IMR-90 (cell line): ENCODE results near the gene RBM28. TPM values are rescaled to one million over a fixed set of nuclear protein-coding genes. Genes with fewer than 3 reads are reported as not detected.

Experiments used
- ATAC-seq: fragments of 200-7000 bp; cut with Tn5 transposase; 2 replicates; pipeline ENCODE4 v1.9.1; 2020; ENCODE audit warnings: low read depth, mild to moderate bottlenecking, moderate library complexity
- BruUV-seq: library from RNA; stranded (reverse); fragments of 400-500 nt; replicated peaks from 2 replicates; lab custom pipeline; 2021; lab: Mats Ljungman, UMichigan
- CTCF ChIA-PET: fragments of 300-600 bp; formaldehyde crosslinking; extraction: SDS; loops from one replicate; lab custom pipeline; 2021; ENCODE audit warnings: antibody characterized with exemption; lab: Yijun Ruan, JAX
- POLR2A ChIA-PET: fragments of 300-600 bp; sonication (Branson Sonifier 250); formaldehyde crosslinking; loops from one replicate; lab custom pipeline; 2022; ENCODE audit warnings: antibody characterized with exemption; ENCODE audit not compliant: unreplicated experiment; lab: Charles Lee
- DNase-seq: peaks from one replicate; pipeline ENCODE4 v3.0.0; 2013
- H2AFZ ChIP-seq: replicated peaks from 2 replicates; pipeline ENCODE3; 2013; ENCODE audit warnings: low read length, mild to moderate bottlenecking; ENCODE audit not compliant: poor library complexity
- H2AK5ac ChIP-seq: 2 replicates; pipeline ENCODE4 v1.6.1; 2013; ENCODE audit warnings: low read depth, low read length, inconsistent platforms
- H2AK9ac ChIP-seq: replicated peaks from 2 replicates; pipeline ENCODE3; 2013; ENCODE audit warnings: mild to moderate bottlenecking, low read depth, low read length, moderate library complexity; ENCODE audit not compliant: poor library complexity
- H2BK120ac ChIP-seq: 2 replicates; pipeline ENCODE4 v1.6.1; 2013; ENCODE audit warnings: low read depth, low read length, inconsistent platforms
- H2BK15ac ChIP-seq: 3 replicates; pipeline ENCODE4 v1.6.1; 2013; ENCODE audit warnings: low read depth, low read length, inconsistent platforms
- H2BK20ac ChIP-seq: 2 replicates; pipeline ENCODE4 v1.6.1; 2013; ENCODE audit warnings: low read depth, mild to moderate bottlenecking, inconsistent platforms, low read length, moderate library complexity
- H2BK5ac ChIP-seq: 2 replicates; pipeline ENCODE4 v1.6.1; 2013; ENCODE audit warnings: mild to moderate bottlenecking, low read depth, low read length, inconsistent platforms; ENCODE audit not compliant: poor library complexity, severe bottlenecking
- H3K14ac ChIP-seq: replicated peaks from 2 replicates; pipeline ENCODE4 v1.6.1; 2013; ENCODE audit warnings: low read depth, low read length, inconsistent platforms
- H3K18ac ChIP-seq: 2 replicates; pipeline ENCODE4 v1.6.1; 2013; ENCODE audit warnings: low read depth, low read length, control low read depth
- H3K23ac ChIP-seq: 2 replicates; pipeline ENCODE4 v1.6.1; 2013; ENCODE audit warnings: low read depth, low read length, inconsistent platforms
- H3K27ac ChIP-seq: 2 replicates; pipeline ENCODE4 v1.5.1; 2013; ENCODE audit warnings: mild to moderate bottlenecking, control low read depth, low read length; ENCODE audit not compliant: insufficient read depth
- H3K27me3 ChIP-seq: 2 replicates; pipeline ENCODE4 v1.6.1; 2013; ENCODE audit warnings: low read length; ENCODE audit not compliant: control insufficient read depth, insufficient read depth
- H3K36me3 ChIP-seq: 2 replicates; pipeline ENCODE4 v1.6.1; 2013; ENCODE audit warnings: low read length, mixed read lengths; ENCODE audit not compliant: control insufficient read depth, insufficient read depth
- H3K4ac ChIP-seq: 2 replicates; pipeline ENCODE4 v1.6.1; 2013; ENCODE audit warnings: low read depth, low read length, inconsistent platforms
- H3K4me1 ChIP-seq: 2 replicates; pipeline ENCODE4 v1.6.1; 2013; ENCODE audit warnings: low read length, mixed read lengths; ENCODE audit not compliant: control insufficient read depth, insufficient read depth
- H3K4me2 ChIP-seq: 2 replicates; pipeline ENCODE4 v1.6.1; 2013; ENCODE audit warnings: low read depth, mild to moderate bottlenecking, control low read depth, low read length, moderate library complexity
- H3K4me3 ChIP-seq: 2 replicates; pipeline ENCODE4 v1.5.1; 2013; ENCODE audit warnings: low read depth, mild to moderate bottlenecking, control low read depth, low read length, moderate library complexity; ENCODE audit not compliant: insufficient read depth
- H3K56ac ChIP-seq: 2 replicates; pipeline ENCODE4 v1.6.1; 2013; ENCODE audit warnings: low read length, inconsistent platforms; ENCODE audit not compliant: insufficient read depth; ENCODE audit errors: extremely low read depth
- H3K79me1 ChIP-seq, 2 experiments: 2 replicates each; pipeline ENCODE4 v1.6.1; 2013; ENCODE audit warnings: low read length in 2 of 2, inconsistent platforms in 1 of 2, low read depth in 1 of 2
- H3K9ac ChIP-seq: 2 replicates; pipeline ENCODE4 v1.6.1; 2013; ENCODE audit warnings: low read depth, low read length, control low read depth
- H3K9me1 ChIP-seq: 2 replicates; pipeline ENCODE4 v1.6.1; 2013; ENCODE audit warnings: low read length, inconsistent platforms; ENCODE audit not compliant: insufficient read depth
- H3K9me3 ChIP-seq: 2 replicates; pipeline ENCODE4 v1.6.1; 2013; ENCODE audit warnings: low read length; ENCODE audit not compliant: control insufficient read depth, insufficient read depth
- H4K20me1 ChIP-seq: 2 replicates; pipeline ENCODE4 v1.6.1; 2013; ENCODE audit warnings: low read length, inconsistent platforms; ENCODE audit not compliant: insufficient read depth
- H4K5ac ChIP-seq: 2 replicates; pipeline ENCODE4 v1.6.1; 2013; ENCODE audit warnings: mild to moderate bottlenecking, low read depth, low read length, control low read depth
- H4K8ac ChIP-seq, 2 experiments: 2 replicates each; pipeline ENCODE4 v1.6.1; 2013; ENCODE audit warnings: low read depth in 2 of 2, low read length in 2 of 2, control low read depth in 1 of 2, inconsistent platforms in 1 of 2
- H4K91ac ChIP-seq: 2 replicates; pipeline ENCODE4 v1.6.1; 2013; ENCODE audit warnings: low read depth, low read length, inconsistent platforms; ENCODE audit not compliant: insufficient read depth
- POLR2A ChIP-seq: IDR thresholded peaks from 2 replicates; pipeline ENCODE4 v1.6.1; 2012; ENCODE audit warnings: mild to moderate bottlenecking, low read depth, low read length
- dilution Hi-C: fragments of 300-500 bp; cut with HindIII; formaldehyde crosslinking; loops from one replicate; pipeline ENCODE4 v1.14.3; 2018; ENCODE audit warnings: low sequenced_read_pairs; ENCODE audit not compliant: unreplicated experiment
- in situ Hi-C: fragments of 300-500 bp; cut with MboI; formaldehyde crosslinking; loops from 3 replicates; pipeline ENCODE4 v1.14.3; 2019; ENCODE audit warnings: low sequenced_read_pairs, inconsistent platforms, mixed read lengths
- intact Hi-C: fragments of 100-400 bp; cut with micrococcal nuclease; formaldehyde crosslinking; loops from 2 replicates; pipeline ENCODE4 v1.10.0; 2022
- polyA plus RNA-seq, 3 experiments: library from polyadenylated mRNA; depleted of rRNA; stranded (reverse); fragments of >200 nt; gene quantifications; 2 replicates each; pipeline ENCODE4 v1.2.3, GENCODE V29; 2012; ENCODE audit warnings: low replicate concordance in 1 of 3
- total RNA-seq: library from RNA; depleted of rRNA; stranded (reverse); fragments of >200 nt; gene quantifications from 2 replicates; pipeline ENCODE4 v1.2.3, GENCODE V29; 2012

Gene RBM28
- total and polyA plus RNA-seq, 2 of the 4 experiments (the other 2 are of a cell fraction) = 12.4 to 20.4 TPM

DNA sequence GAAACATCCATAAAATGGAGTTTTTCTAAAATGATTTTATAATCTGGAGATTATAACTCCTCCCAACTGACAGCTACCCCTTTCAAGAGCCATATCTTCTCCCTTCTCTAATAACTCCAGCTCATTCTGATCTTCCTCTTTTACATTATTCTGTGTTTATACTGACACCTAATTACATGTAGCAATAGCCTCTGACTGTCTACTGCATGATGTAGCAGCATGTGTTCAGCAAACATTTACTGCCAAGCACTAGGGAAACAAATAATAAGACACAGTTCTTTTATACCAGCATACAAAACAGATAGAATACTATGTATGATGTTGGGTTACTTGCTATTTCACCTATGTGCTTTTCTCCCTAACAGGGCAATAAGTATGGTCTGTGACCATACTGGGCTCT lies 20.7 kb downstream of the RBM28 start:
- no peak overlapping the region for H4K91ac ChIP-seq
- no peaks in the 10 kb centered on the region for H3K27me3 ChIP-seq
- intact Hi-C loops = loop anchor here (5.0 kb wide), 1 partner anchor 616 kb away; no protein-coding TSS in a partner anchor
- H3K4me2 ChIP-seq = no peak overlapping the region
- no peak for TF ChIP-seq POLR2A
- no peak overlapping the region for H4K5ac ChIP-seq
- no peak overlapping the region for H2BK15ac ChIP-seq
- H3K4ac ChIP-seq = no peak overlapping the region
- H4K8ac ChIP-seq = no peak overlapping the region
- ATAC-seq (peak; percentile 12), DNase-seq (no peak)
- dilution Hi-C loops = no loop called here
- ChIA-PET POLR2A (no interaction called here), CTCF (interaction anchor here (0.9 kb wide), 1 partner anchor 65 kb away, joined by 3 read pairs; no protein-coding TSS in a partner anchor)
- no peaks in the 10 kb centered on the region for H4K20me1 ChIP-seq
- H2AFZ ChIP-seq = no peak overlapping the region
- no peaks in the 10 kb centered on the region for H3K9me3 ChIP-seq
- H3K23ac ChIP-seq = no peak overlapping the region
- no peaks in the 10 kb centered on the region for H3K9me1 ChIP-seq
- H2AK5ac ChIP-seq = no peak overlapping the region
- H2BK5ac ChIP-seq = no peak overlapping the region
- H3K4me1 ChIP-seq = no peaks in the 10 kb centered on the region; the same call in 1 of the 2 replicates
- H3K79me1 ChIP-seq = no peaks in the 10 kb centered on the region
- H3K14ac ChIP-seq = no peak overlapping the region
- H3K18ac ChIP-seq = no peak overlapping the region
- BruUV-seq = no TSS peak
- no peak overlapping the region for H2BK120ac ChIP-seq
- no peak overlapping the region for H3K56ac ChIP-seq
- in situ Hi-C loops = no loop called here
- no peak overlapping the region for H3K9ac ChIP-seq
- H2BK20ac ChIP-seq = no peak overlapping the region
- peaks cover 32% of the 10 kb centered on the region for H3K36me3 ChIP-seq
- no peak overlapping the region for H2AK9ac ChIP-seq
- no peak overlapping the region for H3K4me3 ChIP-seq
- H3K27ac ChIP-seq = no peak overlapping the region
